ENCODE measurements around the gene FIGNL2. TPM values are rescaled to one million over a fixed set of nuclear protein-coding genes. Genes with fewer than 3 reads are reported as not detected.

The FIGNL2 gene
- total and polyA plus RNA-seq, 2 of the 13 experiments (the other 11 are each of a cell fraction or from before 2014, with no cell fraction given), result 0.82 to 1.00 TPM

- TF ChIP-seq, protein P1, sequence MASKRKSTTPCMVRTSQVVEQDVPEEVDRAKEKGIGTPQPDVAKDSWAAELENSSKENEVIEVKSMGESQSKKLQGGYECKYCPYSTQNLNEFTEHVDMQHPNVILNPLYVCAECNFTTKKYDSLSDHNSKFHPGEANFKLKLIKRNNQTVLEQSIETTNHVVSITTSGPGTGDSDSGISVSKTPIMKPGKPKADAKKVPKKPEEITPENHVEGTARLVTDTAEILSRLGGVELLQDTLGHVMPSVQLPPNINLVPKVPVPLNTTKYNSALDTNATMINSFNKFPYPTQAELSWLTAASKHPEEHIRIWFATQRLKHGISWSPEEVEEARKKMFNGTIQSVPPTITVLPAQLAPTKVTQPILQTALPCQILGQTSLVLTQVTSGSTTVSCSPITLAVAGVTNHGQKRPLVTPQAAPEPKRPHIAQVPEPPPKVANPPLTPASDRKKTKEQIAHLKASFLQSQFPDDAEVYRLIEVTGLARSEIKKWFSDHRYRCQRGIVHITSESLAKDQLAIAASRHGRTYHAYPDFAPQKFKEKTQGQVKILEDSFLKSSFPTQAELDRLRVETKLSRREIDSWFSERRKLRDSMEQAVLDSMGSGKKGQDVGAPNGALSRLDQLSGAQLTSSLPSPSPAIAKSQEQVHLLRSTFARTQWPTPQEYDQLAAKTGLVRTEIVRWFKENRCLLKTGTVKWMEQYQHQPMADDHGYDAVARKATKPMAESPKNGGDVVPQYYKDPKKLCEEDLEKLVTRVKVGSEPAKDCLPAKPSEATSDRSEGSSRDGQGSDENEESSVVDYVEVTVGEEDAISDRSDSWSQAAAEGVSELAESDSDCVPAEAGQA (IDR thresholded peaks at IDR 0.05; ENCODE audit: low read depth), result no peak
- TF ChIP-seq, protein P1 (CRISPR knock-in tag; IDR thresholded peaks at IDR 0.05; ENCODE audit: borderline replicate concordance), result 0 out of 2 replicates have a peak, but pooled peaks have one; percentile 19
- TF ChIP-seq RFX5 (IDR thresholded peaks at IDR 0.05; ENCODE audit: low read depth, low read length) (0 out of 2 replicates have a peak, but pooled peaks have one; percentile 10), HNF4G (IDR thresholded peaks at IDR 0.05; ENCODE audit: borderline replicate concordance, low read depth, low read length) (peak; percentile 41; the same call in 1 of the 2 replicates), HNF4G (CRISPR knock-in tag; IDR thresholded peaks at IDR 0.05; ENCODE audit: borderline replicate concordance, low read depth) (0 out of 2 replicates have a peak, but pooled peaks have one; percentile 43), HOXA5 (CRISPR knock-in tag; IDR thresholded peaks at IDR 0.05) (0 out of 2 replicates have a peak, but pooled peaks have one; percentile 31), ZNF331 (CRISPR knock-in tag; IDR thresholded peaks at IDR 0.05) (peak; percentile 67; the same call in 1 of the 2 replicates), EHMT2 (IDR thresholded peaks at IDR 0.05; ENCODE audit: borderline replicate concordance, low read depth, low read length) (no peak), SRY (CRISPR knock-in tag; IDR thresholded peaks at IDR 0.05) (0 out of 2 replicates have a peak, but pooled peaks have one; percentile 34), ZFY (CRISPR knock-in tag; IDR thresholded peaks at IDR 0.05) (peak; percentile 97), MEIS1 (CRISPR knock-in tag; IDR thresholded peaks at IDR 0.05; ENCODE audit: borderline replicate concordance) (0 out of 2 replicates have a peak, but pooled peaks have one; percentile 59), ZNF678 (CRISPR knock-in tag; IDR thresholded peaks at IDR 0.05) (peak; percentile 90; the same call in 1 of the 2 replicates), MED8 (CRISPR knock-in tag; IDR thresholded peaks at IDR 0.05; ENCODE audit: insufficient replicate concordance) (peak; percentile 38), HNRNPK (IDR thresholded peaks at IDR 0.05; ENCODE audit: low read depth, low read length, poor library complexity, severe bottlenecking) (peak; percentile 66), YY1 (IDR thresholded peaks at IDR 0.05; ENCODE audit: insufficient read depth, insufficient replicate concordance, low read depth, low read length) (peak; percentile 67), PITX1 (CRISPR knock-in tag; IDR thresholded peaks at IDR 0.05) (no peak), SAP130 (CRISPR knock-in tag; IDR thresholded peaks at IDR 0.05; ENCODE audit: low read depth) (peak; percentile 29; the same call in 1 of the 2 replicates), ATF5 (CRISPR knock-in tag; IDR thresholded peaks at IDR 0.05; ENCODE audit: low read depth) (0 out of 2 replicates have a peak, but pooled peaks have one; percentile 55), ZFP90 (CRISPR knock-in tag; IDR thresholded peaks at IDR 0.05; ENCODE audit: borderline replicate concordance) (no peak)
- TF ChIP-seq, protein P2, sequence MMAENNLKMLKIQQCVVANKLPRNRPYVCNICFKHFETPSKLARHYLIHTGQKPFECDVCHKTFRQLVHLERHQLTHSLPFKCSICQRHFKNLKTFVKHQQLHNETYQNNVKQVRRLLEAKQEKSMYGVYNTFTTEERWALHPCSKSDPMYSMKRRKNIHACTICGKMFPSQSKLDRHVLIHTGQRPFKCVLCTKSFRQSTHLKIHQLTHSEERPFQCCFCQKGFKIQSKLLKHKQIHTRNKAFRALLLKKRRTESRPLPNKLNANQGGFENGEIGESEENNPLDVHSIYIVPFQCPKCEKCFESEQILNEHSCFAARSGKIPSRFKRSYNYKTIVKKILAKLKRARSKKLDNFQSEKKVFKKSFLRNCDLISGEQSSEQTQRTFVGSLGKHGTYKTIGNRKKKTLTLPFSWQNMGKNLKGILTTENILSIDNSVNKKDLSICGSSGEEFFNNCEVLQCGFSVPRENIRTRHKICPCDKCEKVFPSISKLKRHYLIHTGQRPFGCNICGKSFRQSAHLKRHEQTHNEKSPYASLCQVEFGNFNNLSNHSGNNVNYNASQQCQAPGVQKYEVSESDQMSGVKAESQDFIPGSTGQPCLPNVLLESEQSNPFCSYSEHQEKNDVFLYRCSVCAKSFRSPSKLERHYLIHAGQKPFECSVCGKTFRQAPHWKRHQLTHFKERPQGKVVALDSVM (CRISPR knock-in tag; IDR thresholded peaks at IDR 0.05), result peak; percentile 46; the same call in 1 of the 2 replicates
These were observed 34.0 kb downstream of the FIGNL2 start (continued) for GRCh38 chr12:51814311-51815088.

All from HepG2 (cell line).